AG08396 (cell line): ENCODE results near the gene INHBB.
"Not testable (repeated sequence)": the region's sequence is repeated elsewhere in the genome, so short reads cannot be mapped to it uniquely, and the experiment has no call there.

Experiments used
- DNase-seq: peaks from one replicate; pipeline ENCODE4 v3.0.0; 2012; ENCODE audit warnings: low spot score, mixed read lengths

INHBB gene

GRCh38 chr2:120381661-120382060, 35.7 kb downstream of the INHBB start:
- no peak for DNase-seq

- no peak for DNase-seq
Observed at GRCh38 chr2:120382541-120383144, 36.7 kb downstream of the INHBB start.

GRCh38 chr2:120383191-120383590, 37.3 kb downstream of the INHBB start:
- no peak for DNase-seq

- no peak for DNase-seq
Observed at GRCh38 chr2:120383631-120384340, 37.9 kb downstream of the INHBB start.

- no peak for DNase-seq
Observed at GRCh38 chr2:120384486-120385354, 38.8 kb downstream of the INHBB start.

- no peak for DNase-seq
Observed at GRCh38 chr2:120385355-120386127, 39.6 kb downstream of the INHBB start.

GRCh38 chr2:120388222-120389035, 42.5 kb downstream of the INHBB start:
- DNase-seq, result no peak

- no peak for DNase-seq
Observed at GRCh38 chr2:120389036-120389391, 43.1 kb downstream of the INHBB start.

GRCh38 chr2:120390381-120391055, 44.6 kb downstream of the INHBB start:
- DNase-seq, result no peak

GRCh38 chr2:120391382-120391781, 45.4 kb downstream of the INHBB start:
- DNase-seq, result not testable (repeated sequence)

- no peak for DNase-seq
Observed at GRCh38 chr2:120391911-120392665, 46.2 kb downstream of the INHBB start.

GRCh38 chr2:120392923-120393322, 47.0 kb downstream of the INHBB start:
- DNase-seq, result no peak

- DNase-seq, result no peak
Observed at GRCh38 chr2:120393456-120393855, 47.5 kb downstream of the INHBB start.

GRCh38 chr2:120394764-120395163, 48.8 kb downstream of the INHBB start:
- no peak for DNase-seq

- DNase-seq, result no peak
Observed at GRCh38 chr2:120395221-120396012, 49.5 kb downstream of the INHBB start.

GRCh38 chr2:120396013-120396860, 50.3 kb downstream of the INHBB start:
- DNase-seq, result no peak

GRCh38 chr2:120396861-120397811, 51.2 kb downstream of the INHBB start:
- DNase-seq, result no peak
